K562 (cell line): ENCODE data around the gene ABR. TPM values are rescaled to one million over a fixed set of nuclear protein-coding genes. Genes with fewer than 3 reads are reported as not detected.

Source experiments
- ATAC-seq: fragments of 200-7000 bp; cut with Tn5 transposase; 3 replicates; pipeline ENCODE4 v1.9.1; 2020; ENCODE audit warnings: moderate library complexity
- BruUV-seq: library from RNA; stranded (reverse); fragments of 400-500 nt; replicated peaks from 2 replicates; lab custom pipeline; 2021; lab: Mats Ljungman, UMichigan
- CTCF ChIA-PET: fragments of 300-600 bp; formaldehyde crosslinking; extraction: SDS; loops from one replicate; lab custom pipeline; 2021; ENCODE audit warnings: low intra/inter-chr PET ratio; lab: Yijun Ruan, JAX
- POLR2A ChIA-PET: fragments of 300-600, 350-650 bp; sonication (Branson Sonifier 250); formaldehyde crosslinking; extraction: SDS; loops from one replicate; lab custom pipeline; 2021; ENCODE audit warnings: antibody characterized with exemption, inconsistent platforms; lab: Yijun Ruan, JAX
- DNase-seq, 4 experiments: peaks; one replicate each; pipeline versions ENCODE4 v3.0.0 to v3.0.0-alpha.2; 2011 to 2018; ENCODE audit warnings: low spot score in 3 of 4, mixed read lengths in 3 of 4; ENCODE audit errors: extremely low read depth in 1 of 4
- FAIRE-seq: peaks from 2 replicates; lab custom pipeline; 2011; peaks lifted over from hg19 to GRCh38; lab: Jason Lieb, UNC
- H2AFZ ChIP-seq: 2 replicates; pipeline ENCODE4 v1.6.0; 2011; ENCODE audit warnings: low read depth, low read length, control low read depth, inconsistent platforms
- H3K27ac ChIP-seq: fragments of 200-600 bp; 3 replicates; pipeline ENCODE4 v1.8.0; 2011; ENCODE audit warnings: low read depth, mild to moderate bottlenecking, control low read depth, inconsistent platforms, low read length, moderate library complexity, mixed read lengths; ENCODE audit errors: extremely low read depth
- H3K27me3 ChIP-seq, 2 experiments: fragments of 300-600 bp in 1 of 2; 2 replicates in 1 of 2; 3 replicates in 1 of 2; pipeline versions ENCODE4 v1.6.0 to v1.8.0; 2011; ENCODE audit warnings: inconsistent platforms in 2 of 2, low read length in 2 of 2, mild to moderate bottlenecking in 1 of 2, mixed read lengths in 1 of 2, moderate library complexity in 1 of 2; ENCODE audit not compliant: control insufficient read depth in 2 of 2, insufficient read depth in 2 of 2
- H3K36me3 ChIP-seq: fragments of 300-600 bp; 3 replicates; pipeline ENCODE4 v1.8.0; 2011; ENCODE audit warnings: mild to moderate bottlenecking, low read length, inconsistent platforms; ENCODE audit not compliant: control insufficient read depth, insufficient read depth
- H3K4me1 ChIP-seq, 2 experiments: fragments of 200-600 bp in 1 of 2; replicated peaks in 1 of 2; 2 replicates in 1 of 2; 3 replicates in 1 of 2; pipeline versions ENCODE4 v1.5.1 to v1.8.0; 2011; ENCODE audit warnings: inconsistent platforms in 2 of 2, low read length in 2 of 2, mild to moderate bottlenecking in 1 of 2, mixed read lengths in 1 of 2, moderate library complexity in 1 of 2; ENCODE audit not compliant: control insufficient read depth in 2 of 2, insufficient read depth in 2 of 2
- H3K4me2 ChIP-seq: 2 replicates; pipeline ENCODE4 v1.6.1; 2011; ENCODE audit warnings: low read length, control low read depth, inconsistent platforms, mixed read lengths; ENCODE audit not compliant: insufficient read depth
- H3K4me3 ChIP-seq: fragments of 200-600 bp; sonication (generic), shearing (Covaris generic); 2 replicates; pipeline ENCODE4 v1.5.1; 2016; ENCODE audit warnings: control low read depth, inconsistent platforms
- H3K79me2 ChIP-seq: fragments of 200-600 bp; 3 replicates; pipeline ENCODE4 v1.8.0; 2011; ENCODE audit warnings: low read length, inconsistent platforms; ENCODE audit not compliant: control insufficient read depth, insufficient read depth
- H3K9ac ChIP-seq, 2 experiments: 2 replicates each; pipeline versions ENCODE4 v1.6.0 to v1.6.1; 2011; ENCODE audit warnings: low read depth in 2 of 2, low read length in 2 of 2, control low read depth in 1 of 2, inconsistent platforms in 1 of 2, mild to moderate bottlenecking in 1 of 2, mixed read lengths in 1 of 2; ENCODE audit not compliant: insufficient read depth in 1 of 2
- H3K9me1 ChIP-seq: one replicate; pipeline ENCODE4 v1.6.0; 2011; ENCODE audit warnings: inconsistent platforms, mild to moderate bottlenecking, low read length, moderate library complexity; ENCODE audit not compliant: control insufficient read depth, insufficient read depth
- H3K9me3 ChIP-seq: replicated peaks from 2 replicates; pipeline ENCODE4 v1.5.1; 2011; ENCODE audit warnings: low read depth, low read length, inconsistent platforms; ENCODE audit not compliant: control insufficient read depth, insufficient read depth
- H4K20me1 ChIP-seq: replicated peaks from 2 replicates; pipeline ENCODE4 v1.6.1; 2011; ENCODE audit warnings: low read length, inconsistent platforms, mixed read lengths; ENCODE audit not compliant: control insufficient read depth, insufficient read depth
- ATF6 ChIP-seq: sonication (generic); formaldehyde crosslinking; IDR thresholded peaks from 2 replicates; pipeline ENCODE4 v1.4.0; 2020; ENCODE audit warnings: mild to moderate bottlenecking, missing genetic modification reagents
- DMBX1 ChIP-seq: fragments of 250-450 bp; sonication (Bioruptor Pico); IDR thresholded peaks from 2 replicates; pipeline ENCODE4 v1.8.0; 2022; ENCODE audit warnings: inconsistent platforms, mild to moderate bottlenecking, moderate library complexity, borderline replicate concordance
- PHF21A ChIP-seq: fragments of 450-650 bp; IDR thresholded peaks from 2 replicates; pipeline ENCODE4 v1.6.1; 2017; ENCODE audit warnings: low read depth, borderline replicate concordance
- WGBS: fragments of 100-300 bp; shearing (Covaris generic); methylation state at CpG from one replicate; pipeline ENCODE4 v1.1.6; 2016; ENCODE audit warnings: low coverage, mixed read lengths; ENCODE audit not compliant: insufficient coverage; ENCODE audit errors: missing lambda C conversion rate; 5-methylcytosine and 5-hydroxymethylcytosine counted together
- in situ Hi-C: fragments of 300-500 bp; cut with MboI; formaldehyde crosslinking; loops from 4 replicates; pipeline ENCODE4 v1.15.0; 2018; ENCODE audit warnings: inconsistent platforms, mixed read lengths
- intact Hi-C: fragments of 100-400 bp; cut with micrococcal nuclease; formaldehyde crosslinking; loops from 2 replicates; pipeline ENCODE4 v1.14.2; 2022
- polyA plus RNA-seq, 8 experiments: library from polyadenylated mRNA; depleted of rRNA in 4 of 8; stranded (reverse) in 5 of 8; unstranded in 3 of 8; fragments of >200 nt; fragmentation: Nextera tagmentation in 2 of 8; fragmentation: Illumina TruSeq in 1 of 8; extraction: Ambion mirVana in 2 of 8; extraction: Trizol in 1 of 8; gene quantifications; 2 replicates each; pipeline versions ENCODE4 v1.2.1 to v1.2.3, GENCODE V29; 2011 to 2014; ENCODE audit warnings: inconsistent platforms in 1 of 8, missing spikeins in 1 of 8
- total RNA-seq, 7 experiments: library from RNA; depleted of rRNA in 6 of 7; stranded (reverse); fragments of >200 nt in 6 of 7; fragmentation: Illumina TruSeq in 2 of 7; extraction: Trizol in 2 of 7; gene quantifications; 2 replicates each; pipeline versions ENCODE4 v1.2.1 to v1.2.3, GENCODE V29; 2011 to 2021; ENCODE audit warnings: low replicate concordance in 1 of 7

Gene ABR
- total and polyA plus RNA-seq, 9 of the 15 experiments (the other 6 are each of a cell fraction or from before 2014, with no cell fraction given): 0.07 to 1.6 (median 0.37) TPM; not detected in 1

GRCh38 chr17:1034652-1035210, 145.1 kb downstream of the ABR start:
- H3K4me1 ChIP-seq: peaks cover 0 to 7% of the 10 kb centered on the region in 2 experiments; a peak in 2 of 5 replicates

More at GRCh38 chr17:1034652-1035210, 145.1 kb downstream of the ABR start:
- TF ChIP-seq PHF21A: no peak
- no peak for TF ChIP-seq ATF6
- no peak for TF ChIP-seq DMBX1 (CRISPR knock-in tag)
- no peak for FAIRE-seq
- in situ Hi-C loops (no loop called here), intact Hi-C loops (no loop called here)
- 28% methylated on average over 5 of the region's 20 CpGs for WGBS
- Histone ChIP-seq H3K9me3 (no peaks in the 10 kb centered on the region), H3K79me2 (no peaks in the 10 kb centered on the region), H3K4me3 (no peak overlapping the region), H2AFZ (no peak overlapping the region), H3K9ac (no peak overlapping the region), H3K36me3 (no peaks in the 10 kb centered on the region), H3K27me3 (peaks cover 14 to 62% of the 10 kb centered on the region in 2 experiments; a peak in 4 of 5 replicates), H3K27ac (no peak overlapping the region), H3K4me2 (no peak overlapping the region), H4K20me1 (0 out of 2 replicates have a peak, but pooled peaks cover 7% of the 10 kb centered on the region), H3K9me1 (no peaks in the 10 kb centered on the region)
- DNase-seq: no peak
- ChIA-PET CTCF (no interaction called here), POLR2A (no interaction called here)
- ATAC-seq: no peak
- BruUV-seq: no TSS peak
